Suppressor macrophage treated with lipopolysaccharide for 4 hours (primary cell): ENCODE measurements around the gene SEC61B.
A peak's percentile ranks its signal among the peaks of the same experiment; 100 is the strongest.

Source experiments
- DNase-seq: peaks from one replicate; pipeline ENCODE4 v3.0.0-alpha.2; 2020

SEC61B gene

DNA sequence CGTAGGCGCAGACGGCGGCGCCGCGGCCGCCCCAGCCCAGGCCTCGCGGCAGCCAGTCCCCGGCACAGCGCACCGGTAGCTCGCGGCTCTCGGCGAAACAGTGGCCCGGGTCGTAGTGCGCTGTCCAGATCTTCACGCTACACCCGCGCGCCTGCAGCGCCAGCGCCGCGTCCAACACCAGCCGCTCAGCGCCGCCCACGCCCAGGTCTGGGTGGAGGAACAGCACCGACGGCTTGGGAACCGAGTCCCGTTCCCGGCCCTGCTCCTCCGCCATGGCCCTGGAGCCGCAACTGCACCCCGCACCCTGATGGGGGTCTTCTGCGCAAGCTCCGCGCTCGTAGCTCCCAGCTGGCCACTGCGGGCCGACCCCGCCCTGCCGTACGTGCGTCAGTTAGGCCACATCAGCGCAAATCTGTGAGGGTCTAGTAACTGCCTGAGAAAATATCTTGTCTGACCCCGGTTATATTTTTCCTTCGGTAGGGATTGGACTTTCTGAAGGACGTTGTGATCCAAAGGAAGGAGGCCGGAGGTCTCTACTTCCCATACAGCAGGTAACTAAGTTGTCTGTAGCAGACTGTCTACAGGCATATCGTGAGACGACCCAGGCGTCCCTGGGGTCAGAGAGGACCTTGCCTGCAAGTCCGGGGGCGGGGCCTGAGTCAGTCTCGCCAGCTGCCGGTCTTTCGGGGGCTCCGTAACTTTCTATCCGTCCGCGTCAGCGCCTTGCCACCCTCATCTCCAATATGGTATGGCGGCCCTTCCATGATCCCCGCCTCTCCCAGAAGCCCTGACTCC, at the start of gene SEC61B, which contains the start of gene ALG2:
SEC61B (plus strand) TSS at position 662 of the 795 bp plus-strand sequence; CDS start at position 744, 82 bp downstream.
ALG2 (minus strand) TSS at position 322 of the 795 bp plus-strand sequence; CDS start at position 274, 48 bp downstream.
- peak; percentile 98 for DNase-seq

DNA sequence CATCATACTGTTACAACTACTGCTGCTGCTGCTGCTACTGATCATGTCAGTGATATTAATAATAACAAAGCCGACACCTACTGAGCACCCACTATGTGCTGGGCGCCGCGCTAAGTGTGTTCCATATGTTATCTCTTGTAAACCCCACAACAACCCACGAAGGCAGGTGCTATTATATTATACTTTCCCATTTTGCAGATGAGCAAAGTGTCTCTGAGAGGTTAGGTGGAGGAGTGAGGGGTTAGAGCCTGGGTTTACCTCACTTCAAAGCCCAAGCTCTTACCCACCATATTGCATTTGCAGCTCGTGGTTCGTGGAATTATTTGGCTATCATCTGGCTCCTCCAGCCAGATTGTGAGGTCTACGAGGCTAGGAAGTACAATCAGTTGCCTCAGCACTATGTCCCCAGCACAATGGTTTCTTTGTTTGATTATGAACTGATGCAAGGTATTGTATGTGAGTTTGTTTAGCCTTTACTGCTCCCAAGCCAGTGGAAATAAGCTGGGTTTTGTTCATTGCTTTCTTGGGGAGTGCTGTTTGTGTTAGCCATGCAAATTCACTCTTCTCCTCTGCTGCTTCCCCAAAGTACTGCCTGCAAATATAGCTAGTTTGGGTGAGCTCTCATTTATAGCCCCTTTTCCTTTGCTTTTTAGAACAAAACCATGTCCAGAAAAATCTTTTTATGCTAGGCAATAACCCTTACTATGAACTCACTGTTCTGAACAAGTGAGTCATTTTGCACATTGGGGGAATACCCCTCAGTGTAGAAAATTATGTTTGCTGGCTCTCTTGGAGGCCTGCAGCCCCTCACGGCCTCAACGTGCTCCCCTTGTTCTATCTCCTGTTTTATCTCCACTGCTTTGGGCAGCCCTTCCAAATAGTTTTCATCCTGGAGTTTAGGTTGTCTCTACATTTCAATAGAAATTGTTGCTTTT, 48.2 kb upstream of the SEC61B start:
- no peak for DNase-seq

DNA sequence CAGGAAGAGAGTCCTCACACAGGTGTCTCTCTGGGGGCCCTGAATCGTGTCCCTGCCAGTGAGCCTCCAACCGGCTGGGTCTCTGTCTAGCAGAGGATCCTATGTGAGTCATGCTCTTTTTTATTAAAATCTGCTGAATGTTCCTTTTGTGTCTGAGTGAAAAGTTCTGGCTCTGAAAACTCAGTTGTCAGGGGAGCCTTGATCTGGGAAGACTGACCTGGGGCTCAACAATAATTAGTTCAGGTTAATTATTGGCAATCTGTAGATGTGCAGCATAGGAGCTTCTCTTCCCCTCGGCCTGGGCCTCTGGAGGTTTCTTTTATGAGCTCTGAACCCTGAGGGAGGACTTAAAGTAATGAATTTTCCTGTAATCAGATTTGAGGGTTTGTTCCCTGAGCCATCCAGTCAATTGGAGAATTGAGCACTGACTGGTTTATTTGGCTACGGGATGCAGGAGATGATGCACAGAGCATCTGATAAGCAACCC, 45.5 kb upstream of the SEC61B start:
- no peak for DNase-seq

DNA sequence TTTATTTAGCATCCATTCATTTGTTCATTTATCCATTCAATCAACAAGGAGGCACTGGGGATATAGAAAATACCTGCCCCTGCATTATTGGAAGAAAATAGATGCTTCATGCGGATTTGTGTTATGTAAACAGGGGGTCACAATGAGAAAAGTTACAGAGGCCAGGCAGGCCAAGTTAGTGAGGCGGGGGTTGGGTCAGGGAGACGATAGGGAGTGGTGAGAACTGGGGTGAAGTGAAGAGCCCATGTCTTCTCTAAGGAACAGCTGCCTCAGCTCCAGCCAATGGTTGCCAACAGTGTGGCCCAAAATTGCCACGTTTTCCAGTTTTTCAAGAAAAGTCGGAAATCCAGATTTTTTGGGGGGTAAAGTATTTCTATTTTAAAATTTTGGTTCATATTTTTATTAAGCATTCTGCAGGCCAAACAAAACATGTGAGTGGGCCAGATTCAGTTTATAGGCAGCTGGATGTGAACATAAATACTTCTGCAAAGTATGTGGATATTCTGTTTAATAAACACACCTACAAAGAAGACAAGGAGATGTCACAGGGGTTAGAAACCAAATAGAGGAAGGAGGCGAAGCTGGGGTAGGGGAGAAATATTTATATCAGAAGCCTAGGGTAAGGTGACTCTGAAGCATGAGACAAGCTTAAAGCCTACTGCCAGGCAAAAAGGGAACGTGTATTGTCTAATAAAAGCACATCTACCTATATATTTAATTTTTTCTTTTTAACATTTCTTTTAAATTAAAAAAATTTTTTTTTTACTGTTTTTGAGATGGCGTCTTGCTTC, 44.3 kb upstream of the SEC61B start:
- no peak for DNase-seq

DNA sequence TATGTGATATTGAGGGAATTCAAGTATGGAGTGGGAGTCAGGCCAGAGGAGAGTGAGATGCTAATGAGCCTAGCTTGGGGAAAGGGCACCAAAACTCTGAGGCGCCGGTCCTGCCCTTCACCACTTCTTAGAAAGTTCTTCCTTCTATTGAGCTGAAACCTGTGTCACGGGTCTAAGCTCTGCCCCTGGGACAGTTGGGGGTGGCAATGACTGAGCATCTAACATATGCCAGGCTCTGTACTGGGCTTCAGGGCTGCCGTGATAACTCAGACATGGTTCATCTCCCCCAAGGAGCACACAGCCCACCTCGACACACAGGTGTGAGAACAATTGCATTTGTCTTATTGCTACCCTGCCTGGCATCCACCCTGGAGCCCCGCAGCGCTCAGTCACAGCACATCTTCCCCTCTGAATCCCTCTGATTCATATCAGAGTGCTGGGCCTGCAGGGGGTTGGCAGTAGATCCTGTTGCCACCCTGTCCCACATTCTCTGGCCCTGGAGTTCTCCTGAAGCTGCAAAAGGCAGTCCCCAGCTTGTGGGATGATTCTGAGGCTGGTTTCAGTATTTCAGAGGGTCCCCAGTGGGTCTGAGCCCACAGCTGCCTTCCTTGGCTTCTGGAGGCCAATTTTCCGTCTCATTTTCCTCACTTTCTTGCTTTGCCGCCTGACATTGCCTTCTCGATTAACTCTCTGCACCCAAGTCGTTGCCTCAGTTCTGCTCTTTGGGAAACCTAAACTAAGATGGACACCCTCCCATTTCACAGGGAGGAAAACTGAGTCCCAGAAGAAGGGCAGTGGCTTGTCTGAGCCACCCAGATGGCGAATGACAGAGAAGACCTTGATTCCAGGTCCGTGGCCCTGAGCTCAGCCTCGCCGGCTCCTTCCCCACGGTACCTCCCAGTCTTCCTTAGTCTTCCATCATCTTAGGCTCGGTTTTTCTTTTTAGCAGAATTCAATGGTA, 42.9 kb upstream of the SEC61B start:
- no peak for DNase-seq

DNA sequence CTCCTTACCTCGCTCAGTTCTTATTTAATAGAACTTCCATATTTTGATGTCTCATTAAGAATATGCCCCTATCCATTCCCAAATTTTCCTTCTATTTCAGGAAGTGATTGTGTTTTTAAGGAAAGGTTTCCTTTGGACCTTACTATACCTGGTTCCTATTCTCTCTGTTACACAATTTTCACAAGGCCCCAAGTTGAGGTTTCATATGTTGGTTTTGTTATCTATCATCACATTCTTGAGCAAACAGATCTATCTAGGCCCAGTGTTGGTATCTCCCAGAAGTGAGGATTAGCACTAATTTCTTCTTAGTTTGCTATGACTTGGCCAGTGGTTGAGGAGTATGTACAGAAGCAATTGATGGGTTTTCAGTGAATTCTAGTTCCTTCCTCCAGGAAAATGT, 41.9 kb upstream of the SEC61B start:
- DNase-seq = peak; percentile 30

- no peak for DNase-seq
Measured at GRCh38 chr9:99180662-99181061, 41.4 kb upstream of the SEC61B start.

GRCh38 chr9:99181206-99181605, 40.9 kb upstream of the SEC61B start:
- peak; percentile 9 for DNase-seq

GRCh38 chr9:99181621-99182020, 40.5 kb upstream of the SEC61B start:
- DNase-seq = peak; percentile 97

DNA sequence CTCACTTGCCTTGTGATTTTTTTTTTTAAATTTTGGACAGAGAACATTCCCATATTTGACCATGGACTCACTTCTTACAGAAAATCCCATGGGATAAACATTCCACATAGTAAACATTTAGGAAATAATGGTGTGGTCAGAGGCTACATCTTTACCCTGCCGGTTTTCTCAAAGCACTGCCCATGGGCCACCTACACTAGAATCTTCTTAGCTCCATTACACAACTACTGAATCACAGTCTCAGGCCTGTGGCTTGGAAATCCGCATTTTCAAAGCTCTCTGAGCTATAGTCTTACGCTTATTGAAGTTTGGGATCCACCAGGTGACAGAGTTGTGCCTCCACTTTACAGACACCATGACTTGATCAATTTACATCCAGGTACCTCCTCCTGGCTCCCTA, 39.7 kb upstream of the SEC61B start:
- DNase-seq = peak; percentile 47

GRCh38 chr9:99183616-99184015, 38.5 kb upstream of the SEC61B start:
- no peak for DNase-seq

DNA sequence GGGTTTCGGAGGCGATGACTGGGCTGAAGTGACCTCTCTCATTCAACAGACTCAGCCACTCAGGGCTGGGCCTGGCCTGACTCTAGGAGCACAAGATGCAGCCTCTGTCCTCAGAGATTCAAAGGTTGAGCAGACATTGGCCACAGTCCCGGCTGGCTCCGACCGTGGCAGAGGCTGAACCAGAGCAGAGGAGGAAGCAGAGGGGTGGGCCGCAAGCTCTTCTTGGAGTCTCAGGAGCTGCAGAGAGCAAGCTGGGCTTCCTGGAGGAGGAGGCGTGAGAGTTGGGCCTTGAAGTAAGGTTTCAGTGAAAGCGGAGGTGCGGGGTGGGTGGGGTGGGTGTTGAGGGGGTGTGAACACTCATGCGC, 38.0 kb upstream of the SEC61B start:
- no peak for DNase-seq

DNA sequence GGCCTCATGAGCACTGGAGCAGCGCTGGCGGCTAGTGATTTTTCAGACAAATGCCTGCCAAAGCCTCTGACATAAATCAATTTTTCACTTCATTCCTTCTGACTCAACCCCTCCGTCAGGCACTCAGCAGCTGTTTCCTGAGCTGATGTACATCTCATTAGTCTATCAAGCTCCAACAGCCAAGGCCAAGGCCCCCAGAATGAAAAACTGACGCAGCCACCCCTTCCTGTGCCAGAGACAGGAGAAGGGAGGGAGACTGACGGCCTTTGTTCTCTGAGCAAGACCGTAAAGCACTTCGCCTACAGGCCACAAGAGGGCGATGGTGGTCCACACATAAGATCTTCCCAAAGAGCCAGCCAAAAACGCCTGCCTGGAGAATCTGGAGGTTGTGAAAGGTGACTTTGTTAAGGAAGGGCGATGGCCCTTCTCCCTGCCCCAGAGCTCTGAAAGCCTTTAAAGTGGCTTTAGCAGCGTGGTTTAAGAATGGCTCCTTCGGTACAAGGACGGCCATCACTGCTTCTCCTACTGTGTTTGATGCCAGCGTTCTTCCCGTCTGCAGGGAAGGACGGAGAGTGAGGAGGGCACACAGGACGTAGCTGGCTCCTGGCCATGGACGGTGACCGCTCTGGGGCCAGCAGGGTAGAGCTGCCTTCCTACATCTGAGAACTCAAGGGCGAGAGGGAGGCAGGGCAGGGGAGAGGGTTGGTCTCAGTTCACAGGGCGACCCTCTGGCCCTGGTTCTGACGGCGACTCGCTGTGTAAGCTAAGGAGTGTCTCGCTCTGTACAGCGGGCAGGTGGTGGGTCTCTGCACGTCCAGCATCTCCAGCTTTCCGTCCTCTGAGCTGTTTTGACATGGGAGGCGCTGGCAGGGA, 37.4 kb upstream of the SEC61B start:
- DNase-seq = peak; percentile 90

- no peak for DNase-seq
Measured at GRCh38 chr9:99185348-99185632, 36.8 kb upstream of the SEC61B start.

DNA sequence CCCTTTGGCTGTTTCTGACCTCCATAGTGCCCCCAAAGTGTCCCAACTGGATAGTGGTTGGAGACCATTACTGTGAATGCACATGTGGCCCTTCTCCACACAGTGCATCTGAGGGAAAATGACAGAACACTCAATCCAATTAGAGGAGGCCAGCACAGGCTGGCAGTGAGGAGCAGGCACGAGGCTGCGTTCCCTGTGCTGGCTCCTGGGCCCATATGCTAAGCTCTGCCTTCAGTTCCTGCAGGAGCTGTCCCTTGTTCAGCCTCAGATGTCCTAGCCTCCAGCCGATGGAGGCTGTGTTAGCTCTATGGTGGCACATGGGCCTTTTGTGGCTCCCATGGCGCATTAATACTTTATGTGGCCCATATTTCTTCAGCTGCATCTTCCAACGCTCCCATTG, 36.1 kb upstream of the SEC61B start:
- DNase-seq = no peak

- DNase-seq = no peak
Measured at GRCh38 chr9:99187311-99187710, 34.8 kb upstream of the SEC61B start.

- DNase-seq = no peak
Measured at GRCh38 chr9:99189186-99189585, 32.9 kb upstream of the SEC61B start.

GRCh38 chr9:99189887-99190596, 32.0 kb upstream of the SEC61B start:
- no peak for DNase-seq

GRCh38 chr9:99190597-99191283, 31.3 kb upstream of the SEC61B start:
- DNase-seq = no peak
